Astrocyte (in vitro differentiated cells and primary cell): ENCODE results near the gene SP140.
"Not testable (repeated sequence)": the region's sequence is repeated elsewhere in the genome, so short reads cannot be mapped to it uniquely, and the experiment has no call there.

ENCODE experiments used
- EZH2 ChIP-seq: IDR thresholded peaks from 2 replicates; pipeline ENCODE4 v1.6.1; 2012; ENCODE audit warnings: mild to moderate bottlenecking, low read length, inconsistent platforms; ENCODE audit not compliant: insufficient read depth
- TF ChIP-seq, protein P1 (sequence below): IDR thresholded peaks from 2 replicates; pipeline ENCODE4 v1.5.1; 2011; ENCODE audit warnings: low read depth, mild to moderate bottlenecking, inconsistent platforms, low read length, moderate library complexity; ENCODE audit not compliant: insufficient read depth

- TF ChIP-seq, protein P1, sequence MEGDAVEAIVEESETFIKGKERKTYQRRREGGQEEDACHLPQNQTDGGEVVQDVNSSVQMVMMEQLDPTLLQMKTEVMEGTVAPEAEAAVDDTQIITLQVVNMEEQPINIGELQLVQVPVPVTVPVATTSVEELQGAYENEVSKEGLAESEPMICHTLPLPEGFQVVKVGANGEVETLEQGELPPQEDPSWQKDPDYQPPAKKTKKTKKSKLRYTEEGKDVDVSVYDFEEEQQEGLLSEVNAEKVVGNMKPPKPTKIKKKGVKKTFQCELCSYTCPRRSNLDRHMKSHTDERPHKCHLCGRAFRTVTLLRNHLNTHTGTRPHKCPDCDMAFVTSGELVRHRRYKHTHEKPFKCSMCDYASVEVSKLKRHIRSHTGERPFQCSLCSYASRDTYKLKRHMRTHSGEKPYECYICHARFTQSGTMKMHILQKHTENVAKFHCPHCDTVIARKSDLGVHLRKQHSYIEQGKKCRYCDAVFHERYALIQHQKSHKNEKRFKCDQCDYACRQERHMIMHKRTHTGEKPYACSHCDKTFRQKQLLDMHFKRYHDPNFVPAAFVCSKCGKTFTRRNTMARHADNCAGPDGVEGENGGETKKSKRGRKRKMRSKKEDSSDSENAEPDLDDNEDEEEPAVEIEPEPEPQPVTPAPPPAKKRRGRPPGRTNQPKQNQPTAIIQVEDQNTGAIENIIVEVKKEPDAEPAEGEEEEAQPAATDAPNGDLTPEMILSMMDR: not testable (repeated sequence)
- not testable (repeated sequence) for TF ChIP-seq EZH2
Measured at GRCh38 chr2:230343041-230343624, 117.6 kb downstream of the SP140 start.
